ENCODE measurements around the gene ACP6.

- TF ChIP-seq CTCF (conservative IDR thresholded peaks at IDR 0.05 in 1 of 2, IDR thresholded peaks at IDR 0.05 in 1 of 2; ENCODE audit: extremely low read depth in 1 of 2, insufficient read depth in 1 of 2, low read depth in 1 of 2, low read length in 2 of 2) (no peak), EZH2 (IDR thresholded peaks at IDR 0.05; ENCODE audit: borderline replicate concordance, low read length) (no peak)
Observed at GRCh38 chr1:147664206-147664605, 6.1 kb downstream of the ACP6 start.
